Measurements from ENCODE around the gene IFT122.

GRCh38 chr3:129445471-129445870, 5.4 kb downstream of the IFT122 start:
- TF ChIP-seq CTCF (conservative IDR thresholded peaks at IDR 0.05; ENCODE audit: low read depth in 2 of 2) (no peak), POLR2AphosphoS5 (IDR thresholded peaks at IDR 0.05; ENCODE audit: low read depth) (no peak), STAT1 (IDR thresholded peaks at IDR 0.05; ENCODE audit: unreplicated experiment) (no peak), EZH2 (IDR thresholded peaks at IDR 0.05; ENCODE audit: low read depth, unreplicated experiment) (no peak), REST (IDR thresholded peaks at IDR 0.05; ENCODE audit: unreplicated experiment) (no peak), NANOG (IDR thresholded peaks at IDR 0.05; ENCODE audit: borderline replicate concordance) (no peak)
